GM18951 (cell line): ENCODE data around the gene PLXNA1.

ENCODE experiments used
- POLR2A ChIP-seq: IDR thresholded peaks from 4 replicates; pipeline ENCODE4 v1.6.1; 2011; ENCODE audit warnings: mild to moderate bottlenecking; ENCODE audit not compliant: insufficient read length, insufficient read depth; ENCODE audit errors: extremely low read depth
- in situ Hi-C: fragments of 300-500 bp; cut with MboI; formaldehyde crosslinking; loops from one replicate; pipeline ENCODE4 v1.12.0; 2022; ENCODE audit warnings: low sequenced_read_pairs, mixed read lengths, inconsistent platforms; ENCODE audit not compliant: unreplicated experiment

The PLXNA1 gene

DNA sequence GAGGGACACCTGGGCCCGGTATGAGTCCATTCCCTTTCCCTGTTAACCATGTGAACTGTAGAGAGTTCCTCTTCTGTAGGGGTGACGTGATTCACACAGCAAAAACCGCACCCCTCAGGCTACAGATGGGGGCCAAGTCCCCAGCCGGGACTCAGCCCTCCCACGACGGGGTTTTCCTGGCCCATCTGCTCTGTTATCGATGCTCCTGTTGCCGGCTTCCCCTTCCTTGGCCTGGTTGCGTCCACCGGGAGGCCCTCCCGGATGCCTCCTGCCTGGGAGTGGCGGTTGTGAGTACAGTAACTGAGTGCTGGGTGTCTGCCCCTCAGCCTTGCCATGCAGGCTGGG is 817 bp upstream of the PLXNA1 start:
- TF ChIP-seq POLR2A = no peak
- in situ Hi-C loops = no loop called here

- TF ChIP-seq POLR2A = no peak
These were observed 349 bp downstream of the PLXNA1 start for GRCh38 chr3:126983276-126983652.

GRCh38 chr3:126983653-126984390 is 907 bp downstream of the PLXNA1 start:
- TF ChIP-seq POLR2A = no peak
- in situ Hi-C loops = no loop called here

More at GRCh38 chr3:126983276-126983652, 349 bp downstream of the PLXNA1 start:
- in situ Hi-C loops = no loop called here

DNA sequence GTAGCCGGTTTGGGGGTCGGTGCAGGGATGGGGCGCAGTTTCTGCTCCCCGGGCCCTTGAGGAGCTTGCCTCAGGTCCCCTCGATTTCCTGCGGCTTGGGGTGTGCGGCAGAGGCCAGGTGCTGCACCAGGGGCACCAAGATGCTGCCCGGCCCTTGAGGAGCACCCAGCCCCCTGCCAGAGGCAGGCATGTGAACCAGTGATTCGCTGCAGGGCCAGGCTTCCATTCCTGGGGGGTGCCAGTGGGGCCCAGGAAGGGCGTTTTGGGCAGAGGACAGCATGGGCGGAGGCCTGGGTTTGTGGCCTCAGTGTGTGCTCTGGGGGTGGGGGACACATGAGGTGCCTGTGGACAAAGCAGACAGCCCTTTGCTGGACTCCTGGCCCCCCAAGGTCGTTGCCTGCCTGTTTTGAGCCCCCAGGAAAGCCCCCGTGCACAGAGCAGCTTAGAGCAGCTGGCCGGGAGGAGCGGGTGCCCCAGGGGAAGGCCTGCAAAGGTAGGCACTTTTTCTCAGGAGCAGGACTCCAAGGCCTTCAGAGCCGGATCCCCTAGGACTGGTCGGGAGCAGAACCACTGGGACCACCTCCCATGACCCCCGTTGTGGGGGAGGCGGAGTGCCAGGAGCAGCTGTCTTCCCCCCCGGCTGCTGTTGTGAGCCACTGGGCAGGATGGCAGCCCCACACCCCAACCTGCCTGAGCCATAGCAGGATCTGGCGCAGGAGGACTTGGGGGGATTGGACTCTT is 1.6 kb downstream of the PLXNA1 start:
- TF ChIP-seq POLR2A = no peak
- in situ Hi-C loops = no loop called here

DNA sequence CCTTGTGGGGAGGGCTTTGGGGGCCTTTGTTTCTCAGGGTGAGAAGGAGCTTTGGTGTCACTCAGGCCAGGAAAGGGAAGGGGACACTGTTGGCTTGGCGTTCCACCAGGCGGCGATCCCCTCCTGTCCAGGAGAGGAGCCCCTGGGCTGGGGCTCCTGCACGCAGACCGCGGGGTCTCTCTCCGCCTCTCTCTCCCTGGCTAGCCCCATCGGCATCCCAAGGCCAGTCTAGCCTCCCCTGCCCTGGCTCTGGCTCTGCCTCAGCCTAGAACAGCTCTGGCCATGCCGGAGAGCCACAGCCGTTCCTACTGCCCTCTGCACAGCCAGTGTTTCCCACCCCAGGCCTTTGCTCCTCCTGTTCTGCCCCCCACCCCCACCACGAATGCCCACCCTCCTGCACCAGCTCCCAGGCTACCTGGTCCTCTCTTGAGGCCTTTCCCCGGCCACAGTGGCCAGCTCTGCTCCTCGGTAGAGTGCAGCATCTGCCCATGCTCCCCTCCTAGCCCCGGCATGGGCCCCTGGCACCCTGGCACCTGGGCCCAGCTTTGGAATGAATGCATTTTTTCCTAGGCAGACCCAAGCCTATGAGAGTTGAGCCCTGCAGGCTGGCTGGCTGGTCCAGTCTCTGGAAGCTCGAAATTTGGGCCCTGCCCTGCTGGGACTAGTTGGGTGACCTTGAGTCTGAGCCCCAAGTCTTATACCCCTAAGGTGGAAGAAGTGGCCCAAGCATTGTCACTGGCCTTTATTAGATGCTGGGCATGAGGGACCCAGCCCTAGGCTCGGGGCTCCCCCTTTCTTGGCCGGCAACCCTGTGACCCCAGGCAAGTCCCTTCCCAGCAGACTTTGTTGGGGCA is 2.4 kb downstream of the PLXNA1 start:
- in situ Hi-C loops = no loop called here
- no peak for TF ChIP-seq POLR2A

GRCh38 chr3:126986001-126986400 is 3.1 kb downstream of the PLXNA1 start:
- in situ Hi-C loops = no loop called here
- TF ChIP-seq POLR2A = no peak

- in situ Hi-C loops = no loop called here
- TF ChIP-seq POLR2A = no peak
These were observed 4.2 kb downstream of the PLXNA1 start for GRCh38 chr3:126987129-126987528.

- in situ Hi-C loops = no loop called here
- no peak for TF ChIP-seq POLR2A
These were observed 4.7 kb downstream of the PLXNA1 start for GRCh38 chr3:126987596-126987995.

GRCh38 chr3:126988451-126989021 is 5.6 kb downstream of the PLXNA1 start:
- no peak for TF ChIP-seq POLR2A
- in situ Hi-C loops = no loop called here

- TF ChIP-seq POLR2A = no peak
- in situ Hi-C loops = no loop called here
These were observed 6.6 kb downstream of the PLXNA1 start for GRCh38 chr3:126989316-126990023.

- TF ChIP-seq POLR2A = no peak
- in situ Hi-C loops = no loop called here
These were observed 7.2 kb downstream of the PLXNA1 start for GRCh38 chr3:126990024-126990700.

DNA sequence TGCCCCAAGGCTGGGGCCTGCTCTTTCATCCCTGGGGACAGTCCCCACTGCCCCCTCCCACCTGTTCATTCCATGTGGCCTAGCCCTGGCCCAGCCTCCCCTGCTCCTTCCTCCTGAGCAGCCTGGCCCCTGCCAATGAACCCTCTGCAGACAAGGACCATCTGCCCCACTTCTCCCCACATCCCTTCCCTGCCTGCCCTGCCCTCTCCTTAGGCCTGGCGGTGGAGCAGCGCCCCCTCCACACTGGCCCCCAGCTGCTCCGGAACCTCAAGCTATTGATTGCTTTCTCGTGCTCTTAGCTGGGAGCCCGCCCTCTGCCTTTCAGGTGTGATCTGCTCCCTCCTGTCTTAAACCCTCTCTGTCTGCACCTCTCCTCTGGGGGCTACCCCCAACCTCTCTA is 8.0 kb downstream of the PLXNA1 start:
- no peak for TF ChIP-seq POLR2A
- in situ Hi-C loops = no loop called here
